Measurements from ENCODE around the gene CP. TPM values are rescaled to one million over a fixed set of nuclear protein-coding genes. Genes with fewer than 3 reads are reported as not detected.

The CP gene
- total and polyA plus RNA-seq, 2 donors (not counting 1 experiment from before 2014, with no cell fraction given): not detected

DNA sequence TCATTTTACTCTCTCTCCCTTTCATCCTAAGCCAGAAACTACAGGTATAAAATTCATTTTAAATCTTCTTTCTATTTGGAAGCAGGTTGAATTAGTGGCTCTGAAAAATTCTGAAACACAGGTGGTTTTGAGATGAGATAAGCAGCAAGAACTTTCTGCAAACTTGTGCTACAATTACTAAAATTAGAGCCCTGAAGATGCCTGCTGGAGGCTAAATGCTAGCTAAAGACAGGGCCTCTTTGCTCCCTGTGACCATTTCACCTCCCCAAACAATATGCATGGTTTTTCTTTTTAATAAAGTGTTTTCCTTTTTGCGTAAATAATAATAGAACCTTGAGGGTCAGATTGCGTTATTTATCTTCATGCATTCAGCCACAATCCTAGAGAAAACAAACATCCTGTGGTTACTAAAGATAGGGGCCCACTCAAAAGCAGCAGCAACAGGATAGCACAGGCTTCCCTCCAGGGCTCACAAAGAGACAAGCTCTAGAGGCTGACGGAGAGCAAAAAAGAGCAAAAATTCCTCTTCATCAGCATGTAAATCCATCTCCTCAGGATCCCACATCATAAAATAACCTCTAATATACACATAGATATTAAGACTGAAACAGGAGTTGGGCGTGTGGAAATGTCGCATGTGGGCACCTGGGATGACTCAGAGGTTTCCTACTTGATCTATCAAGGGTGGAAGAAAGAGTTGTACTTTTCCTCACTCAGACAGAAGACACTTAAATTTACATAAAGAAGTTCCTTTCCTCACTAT, 26.5 kb upstream of the CP start:
- ATAC-seq (ENCODE audit: low read depth) (peak; percentile 56), DNase-seq (peak; percentile 44)
- peak overlapping the region; percentile 53 for H3K4me3 Mint-ChIP-seq
- Histone ChIP-seq H3K9me3 (ENCODE audit: control extremely low read depth in 1 of 3, control insufficient read depth in 2 of 3, insufficient read depth in 1 of 3, low read length in 2 of 3) (no peaks in the 10 kb centered on the region), H3K79me2 (ENCODE audit: control insufficient read depth, insufficient read depth, low read length) (no peaks in the 10 kb centered on the region), H3K4me2 (replicated peaks; ENCODE audit: low read depth, low read length, poor library complexity, severe bottlenecking) (peak overlapping the region; percentile 46), H3K27me3 (replicated peaks in 1 of 4; ENCODE audit: control extremely low read depth in 1 of 4, control insufficient read depth in 3 of 4, insufficient read depth in 4 of 4, low read length in 3 of 4) (no peaks in the 10 kb centered on the region), H4K20me1 (ENCODE audit: control insufficient read depth, insufficient read depth, low read length, poor library complexity, severe bottlenecking) (no peaks in the 10 kb centered on the region), H3K4me1 (ENCODE audit: control insufficient read depth in 2 of 2, insufficient read depth in 2 of 2, low read length in 2 of 2) (peaks cover 55% of the 10 kb centered on the region in 2 donors), H3K4me3 (ENCODE audit: control extremely low read depth in 1 of 5, extremely low read depth in 1 of 5, insufficient read depth in 1 of 5, low read depth in 2 of 5, low read length in 4 of 5) (no peak overlapping the region), H3K9ac (ENCODE audit: low read length) (peak overlapping the region; percentile 27), H2AFZ (ENCODE audit: insufficient read depth, low read depth, low read length, poor library complexity, severe bottlenecking) (peak overlapping the region; percentile 12), H3K27ac (ENCODE audit: low read length in 2 of 2) (no peak overlapping the region), H3K36me3 (replicated peaks in 1 of 2; ENCODE audit: control extremely low read depth in 1 of 2, control insufficient read depth in 1 of 2, extremely low read depth in 1 of 2, insufficient read depth in 2 of 2, low read length in 1 of 2) (no peaks in the 10 kb centered on the region)
- H3K27me3 Mint-ChIP-seq: no peaks in the 10 kb centered on the region
- 0% methylated on average over 1 of the region's 5 CpGs for WGBS (ENCODE audit: insufficient coverage)
- peak overlapping the region; percentile 51 for H3K27ac Mint-ChIP-seq
- intact Hi-C loops (cut with micrococcal nuclease): loop anchor here (2.0 kb wide), 1 partner anchor 17 kb away; no protein-coding TSS in a partner anchor
- ChIA-PET CTCF (interaction anchor here (1.4 kb wide), 1 partner anchor 127 kb away, joined by 4 read pairs; no protein-coding TSS in a partner anchor), POLR2A (no interaction called here)
- TF ChIP-seq EZH2 (IDR thresholded peaks at IDR 0.05; ENCODE audit: borderline replicate concordance, insufficient read depth, low read depth, low read length, poor library complexity, severe bottlenecking): no peak
- TF ChIP-seq, protein P1, sequence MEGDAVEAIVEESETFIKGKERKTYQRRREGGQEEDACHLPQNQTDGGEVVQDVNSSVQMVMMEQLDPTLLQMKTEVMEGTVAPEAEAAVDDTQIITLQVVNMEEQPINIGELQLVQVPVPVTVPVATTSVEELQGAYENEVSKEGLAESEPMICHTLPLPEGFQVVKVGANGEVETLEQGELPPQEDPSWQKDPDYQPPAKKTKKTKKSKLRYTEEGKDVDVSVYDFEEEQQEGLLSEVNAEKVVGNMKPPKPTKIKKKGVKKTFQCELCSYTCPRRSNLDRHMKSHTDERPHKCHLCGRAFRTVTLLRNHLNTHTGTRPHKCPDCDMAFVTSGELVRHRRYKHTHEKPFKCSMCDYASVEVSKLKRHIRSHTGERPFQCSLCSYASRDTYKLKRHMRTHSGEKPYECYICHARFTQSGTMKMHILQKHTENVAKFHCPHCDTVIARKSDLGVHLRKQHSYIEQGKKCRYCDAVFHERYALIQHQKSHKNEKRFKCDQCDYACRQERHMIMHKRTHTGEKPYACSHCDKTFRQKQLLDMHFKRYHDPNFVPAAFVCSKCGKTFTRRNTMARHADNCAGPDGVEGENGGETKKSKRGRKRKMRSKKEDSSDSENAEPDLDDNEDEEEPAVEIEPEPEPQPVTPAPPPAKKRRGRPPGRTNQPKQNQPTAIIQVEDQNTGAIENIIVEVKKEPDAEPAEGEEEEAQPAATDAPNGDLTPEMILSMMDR (IDR thresholded peaks at IDR 0.05): no peak
- no peaks in the 10 kb centered on the region for H3K9me3 Mint-ChIP-seq (ENCODE audit: insufficient read depth)
- H3K4me1 Mint-ChIP-seq: peaks cover 59% of the 10 kb centered on the region

DNA sequence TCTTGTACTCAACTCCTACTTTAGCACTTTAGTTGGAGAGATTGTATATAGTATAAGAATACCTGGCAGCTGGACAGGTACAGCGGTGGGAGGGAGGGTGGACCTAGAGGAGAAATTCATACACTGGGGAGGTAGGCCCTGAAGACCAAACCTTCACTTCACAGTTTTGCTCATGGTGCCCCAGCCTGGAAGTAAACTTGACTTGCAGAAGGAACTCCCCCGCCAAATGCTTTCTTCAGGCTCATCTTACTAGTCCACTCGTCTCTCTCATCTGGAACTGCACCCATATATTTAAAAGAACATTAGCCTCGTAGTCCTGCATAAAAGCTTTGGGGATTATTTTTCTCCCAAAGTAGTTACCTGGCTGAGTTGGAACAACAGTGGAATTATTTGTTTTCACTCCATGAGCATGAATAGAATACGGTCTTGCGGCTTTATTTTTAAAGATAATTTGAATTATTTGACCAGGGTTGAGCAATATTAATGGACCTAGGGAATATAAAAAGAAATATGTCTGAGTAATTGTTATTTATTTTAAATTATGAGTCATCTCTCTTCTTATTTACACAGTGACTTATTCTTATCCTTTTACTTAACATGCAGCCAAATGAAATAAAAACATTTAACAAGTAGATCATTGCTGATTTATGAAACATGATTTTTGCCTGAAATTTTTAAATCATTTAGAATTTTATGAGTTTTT, 25.5 kb upstream of the CP start:
- Histone ChIP-seq H3K27me3 (replicated peaks in 1 of 4; ENCODE audit: control extremely low read depth in 1 of 4, control insufficient read depth in 3 of 4, insufficient read depth in 4 of 4, low read length in 3 of 4) (no peaks in the 10 kb centered on the region), H3K4me1 (ENCODE audit: control insufficient read depth in 2 of 2, insufficient read depth in 2 of 2, low read length in 2 of 2) (peaks cover 55 to 56% of the 10 kb centered on the region in 2 donors), H2AFZ (ENCODE audit: insufficient read depth, low read depth, low read length, poor library complexity, severe bottlenecking) (no peak overlapping the region), H3K79me2 (ENCODE audit: control insufficient read depth, insufficient read depth, low read length) (no peaks in the 10 kb centered on the region), H3K27ac (ENCODE audit: low read length in 2 of 2) (no peak overlapping the region), H3K9me3 (ENCODE audit: control extremely low read depth in 1 of 3, control insufficient read depth in 2 of 3, insufficient read depth in 1 of 3, low read length in 2 of 3) (no peaks in the 10 kb centered on the region), H3K9ac (ENCODE audit: low read length) (no peak overlapping the region), H3K4me2 (replicated peaks; ENCODE audit: low read depth, low read length, poor library complexity, severe bottlenecking) (no peak overlapping the region), H3K4me3 (ENCODE audit: control extremely low read depth in 1 of 5, extremely low read depth in 1 of 5, insufficient read depth in 1 of 5, low read depth in 2 of 5, low read length in 4 of 5) (no peak overlapping the region), H4K20me1 (ENCODE audit: control insufficient read depth, insufficient read depth, low read length, poor library complexity, severe bottlenecking) (no peaks in the 10 kb centered on the region), H3K36me3 (replicated peaks in 1 of 2; ENCODE audit: control extremely low read depth in 1 of 2, control insufficient read depth in 1 of 2, extremely low read depth in 1 of 2, insufficient read depth in 2 of 2, low read length in 1 of 2) (no peaks in the 10 kb centered on the region)
- ChIA-PET CTCF (interaction anchor here (0.6 to 1.4 kb wide), 2 partner anchors 126 to 127 kb away, joined by 3 to 4 read pairs; no protein-coding TSS in a partner anchor), POLR2A (no interaction called here)
- intact Hi-C loops (cut with micrococcal nuclease): no loop called here
- DNase-seq (no peak), ATAC-seq (ENCODE audit: low read depth) (no peak)
- TF ChIP-seq, protein P1 (IDR thresholded peaks at IDR 0.05): no peak
- TF ChIP-seq EZH2 (IDR thresholded peaks at IDR 0.05; ENCODE audit: borderline replicate concordance, insufficient read depth, low read depth, low read length, poor library complexity, severe bottlenecking): no peak
- Mint-ChIP-seq H3K4me1 (peaks cover 64% of the 10 kb centered on the region), H3K4me3 (no peak overlapping the region), H3K27ac (no peak overlapping the region), H3K27me3 (no peaks in the 10 kb centered on the region), H3K9me3 (ENCODE audit: insufficient read depth) (no peaks in the 10 kb centered on the region)
- no CpG with 5 or more reads among the region's 6 CpGs for WGBS (ENCODE audit: insufficient coverage)

Measured in B cell (primary cell).